HG02943 (cell line): ENCODE measurements around the gene NIPAL3.
"Not testable (repeated sequence)": the region's sequence is repeated elsewhere in the genome, so short reads cannot be mapped to it uniquely, and the experiment has no call there.

ENCODE experiments used
- ATAC-seq: cut with Tn5 transposase; IDR thresholded peaks from one replicate; pipeline ENCODE4 v1.9.1; 2021; ENCODE audit warnings: mild to moderate bottlenecking, low read depth, moderate library complexity; ENCODE audit not compliant: unreplicated experiment

Gene NIPAL3

GRCh38 chr1:24420547-24420946, 4.9 kb downstream of the NIPAL3 start:
- no peak for ATAC-seq

GRCh38 chr1:24421502-24421901, 5.9 kb downstream of the NIPAL3 start:
- no peak for ATAC-seq

GRCh38 chr1:24424207-24424606, 8.6 kb downstream of the NIPAL3 start:
- ATAC-seq, result no peak

GRCh38 chr1:24424990-24425389, 9.4 kb downstream of the NIPAL3 start:
- ATAC-seq, result no peak

- no peak for ATAC-seq
Observed at GRCh38 chr1:24425441-24425840, 9.8 kb downstream of the NIPAL3 start.

GRCh38 chr1:24425922-24426321, 10.3 kb downstream of the NIPAL3 start:
- ATAC-seq, result no peak

GRCh38 chr1:24426744-24427544, 11.3 kb downstream of the NIPAL3 start:
- no peak for ATAC-seq

- ATAC-seq, result no peak
Observed at GRCh38 chr1:24427545-24427862, 11.9 kb downstream of the NIPAL3 start.

GRCh38 chr1:24435782-24436365, 20.3 kb downstream of the NIPAL3 start:
- no peak for ATAC-seq

- no peak for ATAC-seq
Observed at GRCh38 chr1:24437631-24438396, 22.2 kb downstream of the NIPAL3 start.

- no peak for ATAC-seq
Observed at GRCh38 chr1:24438423-24438901, 22.9 kb downstream of the NIPAL3 start.

- no peak for ATAC-seq
Observed at GRCh38 chr1:24440436-24440835, 24.8 kb downstream of the NIPAL3 start.

GRCh38 chr1:24441480-24441879, 25.9 kb downstream of the NIPAL3 start:
- no peak for ATAC-seq

GRCh38 chr1:24441996-24442668, 26.5 kb downstream of the NIPAL3 start:
- no peak for ATAC-seq

- no peak for ATAC-seq
Observed at GRCh38 chr1:24442764-24443163, 27.2 kb downstream of the NIPAL3 start.

- ATAC-seq, result no peak
Observed at GRCh38 chr1:24443241-24443656, 27.6 kb downstream of the NIPAL3 start.

- ATAC-seq, result not testable (repeated sequence)
Observed at GRCh38 chr1:24446446-24446845, 30.8 kb downstream of the NIPAL3 start.

- no peak for ATAC-seq
Observed at GRCh38 chr1:24450316-24450715, 34.7 kb downstream of the NIPAL3 start.

GRCh38 chr1:24450857-24451397, 35.3 kb downstream of the NIPAL3 start:
- no peak for ATAC-seq

- no peak for ATAC-seq
Observed at GRCh38 chr1:24451746-24452145, 36.1 kb downstream of the NIPAL3 start.
